Neural crest cell (in vitro differentiated cells): ENCODE results near the gene TXLNB. TPM values are rescaled to one million over a fixed set of nuclear protein-coding genes. Genes with fewer than 3 reads are reported as not detected.

Experiments used
- DNase-seq: peaks from one replicate; pipeline ENCODE4 v3.0.0; 2021; ENCODE audit warnings: low read depth, mixed read lengths, low spot score
- H3K27ac Mint-ChIP-seq: one replicate; pipeline ENCODE4 v1.8.0; 2021; ENCODE audit warnings: mild to moderate bottlenecking, mixed read lengths; ENCODE audit not compliant: unreplicated experiment
- H3K27me3 Mint-ChIP-seq: 2 replicates; pipeline ENCODE4 v1.8.0; 2021; ENCODE audit warnings: low read depth, mild to moderate bottlenecking, mixed read lengths
- H3K36me3 Mint-ChIP-seq: 2 replicates; pipeline ENCODE4 v1.8.0; 2021; ENCODE audit warnings: low read depth, mild to moderate bottlenecking, mixed read lengths
- H3K4me1 Mint-ChIP-seq: 2 replicates; pipeline ENCODE4 v1.8.0; 2021; ENCODE audit warnings: mixed read lengths
- H3K4me3 Mint-ChIP-seq: one replicate; pipeline ENCODE4 v1.8.0; 2021; ENCODE audit warnings: mild to moderate bottlenecking, mixed read lengths
- H3K9me3 Mint-ChIP-seq: 2 replicates; pipeline ENCODE4 v1.8.0; 2021; ENCODE audit warnings: mixed read lengths
- CTCF ChIP-seq: fragments of 200-600 bp; sonication (generic); conservative IDR thresholded peaks from 2 replicates; pipeline ENCODE4 v1.5.0; 2021; ENCODE audit warnings: antibody characterized with exemption, mild to moderate bottlenecking
- total RNA-seq: library from RNA; stranded (reverse); gene quantifications from 2 replicates; pipeline ENCODE4 v1.2.1, GENCODE V29; 2021

Gene TXLNB
- total RNA-seq, 1 donor from 2014 or later = 0.65 TPM

- Mint-ChIP-seq H3K9me3 (no peaks in the 10 kb centered on the region), H3K27me3 (no peaks in the 10 kb centered on the region), H3K27ac (peak overlapping the region; percentile 21), H3K4me1 (peaks cover under 1% of the 10 kb centered on the region), H3K4me3 (no peak overlapping the region), H3K36me3 (no peaks in the 10 kb centered on the region)
- TF ChIP-seq CTCF = no peak
- no peak for DNase-seq
Measured at GRCh38 chr6:139257291-139257690, 34.5 kb downstream of the TXLNB start.

- H3K27ac Mint-ChIP-seq = no peak overlapping the region
- H3K4me1 Mint-ChIP-seq = peaks cover 4% of the 10 kb centered on the region
- no peaks in the 10 kb centered on the region for H3K9me3 Mint-ChIP-seq
- no peak overlapping the region for H3K4me3 Mint-ChIP-seq
- no peak for DNase-seq
- no peaks in the 10 kb centered on the region for H3K27me3 Mint-ChIP-seq
- no peaks in the 10 kb centered on the region for H3K36me3 Mint-ChIP-seq
- TF ChIP-seq CTCF = no peak
Measured at GRCh38 chr6:139256087-139256486, 35.7 kb downstream of the TXLNB start.

- H3K27me3 Mint-ChIP-seq = no peaks in the 10 kb centered on the region
- TF ChIP-seq CTCF = no peak
- H3K36me3 Mint-ChIP-seq = no peaks in the 10 kb centered on the region
Measured at GRCh38 chr6:139254196-139254595, 37.6 kb downstream of the TXLNB start.

GRCh38 chr6:139253656-139254055 lies 38.1 kb downstream of the TXLNB start:
- H3K27ac Mint-ChIP-seq = no peak overlapping the region
- no peaks in the 10 kb centered on the region for H3K9me3 Mint-ChIP-seq
- TF ChIP-seq CTCF = no peak
- H3K36me3 Mint-ChIP-seq = no peaks in the 10 kb centered on the region
- no peak overlapping the region for H3K4me3 Mint-ChIP-seq
- no peaks in the 10 kb centered on the region for H3K27me3 Mint-ChIP-seq
- no peak for DNase-seq
- peaks cover 4% of the 10 kb centered on the region for H3K4me1 Mint-ChIP-seq

More at GRCh38 chr6:139254196-139254595, 37.6 kb downstream of the TXLNB start:
- Mint-ChIP-seq H3K4me3 (no peak overlapping the region), H3K27ac (no peak overlapping the region), H3K4me1 (peaks cover 4% of the 10 kb centered on the region), H3K9me3 (no peaks in the 10 kb centered on the region)
- DNase-seq = no peak

GRCh38 chr6:139251691-139252390 lies 40.0 kb downstream of the TXLNB start:
- H3K27me3 Mint-ChIP-seq = no peaks in the 10 kb centered on the region
- H3K4me3 Mint-ChIP-seq = no peak overlapping the region
- no peak overlapping the region for H3K27ac Mint-ChIP-seq
- no peak for TF ChIP-seq CTCF
- H3K4me1 Mint-ChIP-seq = peaks cover 4% of the 10 kb centered on the region
- no peaks in the 10 kb centered on the region for H3K36me3 Mint-ChIP-seq
- no peaks in the 10 kb centered on the region for H3K9me3 Mint-ChIP-seq
- no peak for DNase-seq
